Measurements from ENCODE around the gene DNAJC10.

DNA sequence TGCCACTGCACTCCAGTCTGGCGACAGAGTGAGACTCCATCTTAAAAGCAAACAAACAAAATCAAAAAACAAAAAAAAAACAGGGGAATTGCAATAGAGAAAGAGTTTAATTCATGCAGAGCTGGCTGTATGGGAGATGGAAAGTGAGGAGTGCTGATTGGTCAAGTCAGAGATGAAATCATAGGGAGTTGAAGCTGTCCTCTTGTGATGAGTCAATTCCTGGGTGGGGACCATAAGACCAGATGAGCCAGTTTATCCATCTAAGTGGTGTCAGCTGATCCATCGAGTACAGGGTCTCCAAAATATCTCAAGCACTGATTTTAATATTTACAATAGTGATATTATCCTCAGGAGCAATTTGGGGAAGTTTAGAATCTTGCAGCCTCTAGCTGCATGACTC, 105.1 kb downstream of the DNAJC10 start:
- TF ChIP-seq, protein P1, sequence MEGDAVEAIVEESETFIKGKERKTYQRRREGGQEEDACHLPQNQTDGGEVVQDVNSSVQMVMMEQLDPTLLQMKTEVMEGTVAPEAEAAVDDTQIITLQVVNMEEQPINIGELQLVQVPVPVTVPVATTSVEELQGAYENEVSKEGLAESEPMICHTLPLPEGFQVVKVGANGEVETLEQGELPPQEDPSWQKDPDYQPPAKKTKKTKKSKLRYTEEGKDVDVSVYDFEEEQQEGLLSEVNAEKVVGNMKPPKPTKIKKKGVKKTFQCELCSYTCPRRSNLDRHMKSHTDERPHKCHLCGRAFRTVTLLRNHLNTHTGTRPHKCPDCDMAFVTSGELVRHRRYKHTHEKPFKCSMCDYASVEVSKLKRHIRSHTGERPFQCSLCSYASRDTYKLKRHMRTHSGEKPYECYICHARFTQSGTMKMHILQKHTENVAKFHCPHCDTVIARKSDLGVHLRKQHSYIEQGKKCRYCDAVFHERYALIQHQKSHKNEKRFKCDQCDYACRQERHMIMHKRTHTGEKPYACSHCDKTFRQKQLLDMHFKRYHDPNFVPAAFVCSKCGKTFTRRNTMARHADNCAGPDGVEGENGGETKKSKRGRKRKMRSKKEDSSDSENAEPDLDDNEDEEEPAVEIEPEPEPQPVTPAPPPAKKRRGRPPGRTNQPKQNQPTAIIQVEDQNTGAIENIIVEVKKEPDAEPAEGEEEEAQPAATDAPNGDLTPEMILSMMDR (IDR thresholded peaks at IDR 0.05; ENCODE audit: low read length): no peak
- TF ChIP-seq EZH2 (optimal IDR thresholded peaks at IDR 0.05; ENCODE audit: low read depth, low read length): no peak
